HepG2 (cell line): ENCODE results near the gene EVL. TPM values are rescaled to one million over a fixed set of nuclear protein-coding genes. Genes with fewer than 3 reads are reported as not detected.

Experiments
- ATAC-seq: fragments of 200-7000 bp; cut with Tn5 transposase; 3 replicates; pipeline ENCODE4 v1.9.1; 2020; ENCODE audit warnings: mild to moderate bottlenecking, moderate library complexity
- BruUV-seq: library from RNA; stranded (reverse); fragments of 400-500 nt; replicated peaks from 2 replicates; lab custom pipeline; 2021; lab: Mats Ljungman, UMichigan
- CTCF ChIA-PET: fragments of 300-600 bp; formaldehyde crosslinking; extraction: SDS; loops from one replicate; lab custom pipeline; 2021; ENCODE audit warnings: low total read pairs, inconsistent platforms, low intra/inter-chr PET ratio; lab: Yijun Ruan, JAX
- POLR2A ChIA-PET: fragments of 350-600 bp; sonication (Branson Sonifier 250); formaldehyde crosslinking; loops from one replicate; lab custom pipeline; 2020; ENCODE audit warnings: antibody characterized with exemption, inconsistent platforms; lab: Yijun Ruan, JAX
- DNase-seq: peaks from one replicate; pipeline ENCODE4 v3.0.0-alpha.2; 2015; ENCODE audit warnings: low spot score
- FAIRE-seq: peaks from 3 replicates; lab custom pipeline; 2011; peaks lifted over from hg19 to GRCh38; lab: Jason Lieb, UNC
- H2AFZ ChIP-seq: one replicate; pipeline ENCODE4 v1.6.1; 2011; ENCODE audit warnings: low read length, inconsistent platforms
- H3K27ac ChIP-seq: fragments of 300-600 bp; 3 replicates; pipeline ENCODE4 v1.8.0; 2011; ENCODE audit warnings: mixed run types, mild to moderate bottlenecking, mixed read lengths, low read length, inconsistent platforms; ENCODE audit not compliant: insufficient read depth; ENCODE audit errors: extremely low read length
- H3K27me3 ChIP-seq, 2 experiments: fragments of 200-600 bp in 1 of 2; 2 replicates in 1 of 2; 3 replicates in 1 of 2; pipeline versions ENCODE4 v1.6.0 to v1.8.0; 2011; ENCODE audit warnings: low read length in 2 of 2, mild to moderate bottlenecking in 2 of 2, moderate library complexity in 2 of 2, inconsistent platforms in 1 of 2; ENCODE audit not compliant: insufficient read depth in 2 of 2, control insufficient read depth in 1 of 2
- H3K36me3 ChIP-seq, 2 experiments: fragments of 200-600 bp in 1 of 2; replicated peaks in 1 of 2; 2 replicates in 1 of 2; 3 replicates in 1 of 2; pipeline versions ENCODE4 v1.5.1 to v1.8.0; 2011; ENCODE audit warnings: low read length in 2 of 2, inconsistent platforms in 1 of 2; ENCODE audit not compliant: insufficient read depth in 2 of 2, control insufficient read depth in 1 of 2
- H3K4me1 ChIP-seq: 2 replicates; pipeline ENCODE4 v1.5.1; 2012; ENCODE audit warnings: low read length, inconsistent platforms; ENCODE audit not compliant: insufficient read depth
- H3K4me2 ChIP-seq: 2 replicates; pipeline ENCODE4 v1.6.0; 2011; ENCODE audit warnings: low read depth, low read length, inconsistent platforms
- H3K4me3 ChIP-seq, 3 experiments: fragments of 200-600 bp in 1 of 3; sonication (generic), shearing (Covaris generic) in 1 of 3; replicated peaks in 1 of 3; 2 replicates each; pipeline ENCODE4 v1.5.1; 2011 to 2016; ENCODE audit warnings: low read length in 3 of 3, inconsistent platforms in 2 of 3, low read depth in 2 of 3, mild to moderate bottlenecking in 2 of 3, control low read depth in 1 of 3, mixed read lengths in 1 of 3; ENCODE audit not compliant: insufficient read depth in 1 of 3
- H3K79me2 ChIP-seq: one replicate; pipeline ENCODE4 v1.6.1; 2011; ENCODE audit warnings: low read length, inconsistent platforms; ENCODE audit not compliant: insufficient read depth
- H3K9ac ChIP-seq: 2 replicates; pipeline ENCODE4 v1.6.0; 2011; ENCODE audit warnings: mild to moderate bottlenecking, low read depth, low read length, inconsistent platforms; ENCODE audit not compliant: insufficient read depth
- H3K9me3 ChIP-seq: 2 replicates; pipeline ENCODE4 v1.5.1; 2012; ENCODE audit warnings: mild to moderate bottlenecking, low read length
- H4K20me1 ChIP-seq: 2 replicates; pipeline ENCODE4 v1.6.0; 2011; ENCODE audit warnings: inconsistent platforms, mild to moderate bottlenecking, low read length, moderate library complexity; ENCODE audit not compliant: insufficient read depth
- ATAD3A ChIP-seq: sonication (generic); formaldehyde crosslinking; IDR thresholded peaks from 2 replicates; pipeline ENCODE4 v1.4.0; 2020; ENCODE audit warnings: missing genetic modification reagents
- DR1 ChIP-seq: sonication (generic); formaldehyde crosslinking; IDR thresholded peaks from 2 replicates; pipeline ENCODE4 v1.8.0; 2021; ENCODE audit warnings: mild to moderate bottlenecking, missing genetic modification reagents, inconsistent platforms
- HNRNPUL1 ChIP-seq: fragments of 200-400 bp; formaldehyde crosslinking; IDR thresholded peaks from 2 replicates; pipeline ENCODE4 v1.6.1; 2017; ENCODE audit warnings: low read depth, mild to moderate bottlenecking, low read length, moderate library complexity
- JUND ChIP-seq: sonication (generic); formaldehyde crosslinking; IDR thresholded peaks from 2 replicates; pipeline ENCODE4 v1.8.0; 2022; ENCODE audit warnings: mild to moderate bottlenecking, missing genetic modification reagents
- KDM4B ChIP-seq: sonication (generic); formaldehyde crosslinking; IDR thresholded peaks from 2 replicates; pipeline ENCODE4 v1.4.0; 2020; ENCODE audit warnings: missing genetic modification reagents
- MAFG ChIP-seq: sonication (generic); formaldehyde crosslinking; IDR thresholded peaks from 2 replicates; pipeline ENCODE4 v1.5.1; 2020; ENCODE audit warnings: mild to moderate bottlenecking, missing genetic modification reagents
- NFKBIZ ChIP-seq: IDR thresholded peaks from 2 replicates; pipeline ENCODE4 v1.6.1; 2018; ENCODE audit warnings: missing genetic modification reagents, missing compliant biosample characterization
- PLSCR1 ChIP-seq: sonication (generic); formaldehyde crosslinking; IDR thresholded peaks from 2 replicates; pipeline ENCODE4 v1.5.0; 2020; ENCODE audit warnings: missing genetic modification reagents, mild to moderate bottlenecking, borderline replicate concordance
- SMARCE1 ChIP-seq: fragments of 450-650 bp; IDR thresholded peaks from 2 replicates; pipeline ENCODE4 v1.6.1; 2017; ENCODE audit warnings: borderline replicate concordance
- SP4 ChIP-seq: sonication (generic); formaldehyde crosslinking; IDR thresholded peaks from 2 replicates; pipeline ENCODE4 v1.8.1; 2023; ENCODE audit warnings: mild to moderate bottlenecking, missing genetic modification reagents
- SUZ12 ChIP-seq: fragments of 150-350 bp; IDR thresholded peaks from 2 replicates; pipeline ENCODE4 v1.6.1; 2014; ENCODE audit warnings: low read depth, low read length
- TSC22D2 ChIP-seq: sonication (generic); formaldehyde crosslinking; IDR thresholded peaks from 2 replicates; pipeline ENCODE4 v1.5.1; 2020; ENCODE audit warnings: missing genetic modification reagents, mild to moderate bottlenecking, borderline replicate concordance
- ZBTB10 ChIP-seq: sonication (generic); formaldehyde crosslinking; IDR thresholded peaks from 2 replicates; pipeline ENCODE4 v1.4.0; 2020; ENCODE audit warnings: missing genetic modification reagents, borderline replicate concordance
- ZNF329 ChIP-seq: sonication (generic); formaldehyde crosslinking; IDR thresholded peaks from 2 replicates; pipeline ENCODE4 v1.9.0; 2021; ENCODE audit warnings: low read depth, mild to moderate bottlenecking, missing genetic modification reagents
- ZNF543 ChIP-seq: sonication (generic); formaldehyde crosslinking; IDR thresholded peaks from 2 replicates; pipeline ENCODE4 v1.4.0; 2020; ENCODE audit warnings: mild to moderate bottlenecking, missing genetic modification reagents
- ZNF615 ChIP-seq: sonication (generic); formaldehyde crosslinking; IDR thresholded peaks from 2 replicates; pipeline ENCODE4 v1.5.0; 2020; ENCODE audit warnings: mild to moderate bottlenecking, missing genetic modification reagents, borderline replicate concordance
- WGBS: methylation state at CpG from one replicate; pipeline ENCODE4 v1.1.6; 2017; ENCODE audit warnings: low lambda C conversion rate; 5-methylcytosine and 5-hydroxymethylcytosine counted together
- in situ Hi-C: cut with HindIII; loops from 2 replicates; pipeline ENCODE4 v1.10.0; 2017; ENCODE audit warnings: low pct_unique_long_range_greater_than_20kb; ENCODE audit not compliant: extremely low pct_ligation_motif_present
- intact Hi-C: fragments of 100-400 bp; cut with micrococcal nuclease; formaldehyde crosslinking; loops from one replicate; pipeline ENCODE4 v1.10.0; 2022; ENCODE audit not compliant: unreplicated experiment
- polyA plus RNA-seq, 8 experiments: library from polyadenylated mRNA; depleted of rRNA in 3 of 8; stranded (reverse) in 7 of 8; unstranded in 1 of 8; fragments of >200 nt; fragmentation: Illumina TruSeq in 4 of 8; extraction: Trizol in 4 of 8; gene quantifications; 2 replicates each; pipeline versions ENCODE4 v1.2.1 to v1.2.3, GENCODE V29; 2011 to 2016; ENCODE audit warnings: low read depth in 4 of 8, missing spikeins in 1 of 8, mixed read lengths in 1 of 8; ENCODE audit not compliant: insufficient read depth in 1 of 8
- total RNA-seq, 5 experiments: library from RNA; depleted of rRNA; stranded (reverse); fragments of >200 nt; fragmentation: Illumina TruSeq; extraction: Trizol; gene quantifications; 2 replicates each; pipeline ENCODE4 v1.2.3, GENCODE V29; 2016; ENCODE audit warnings: low read depth in 1 of 5

EVL gene
- total and polyA plus RNA-seq, 2 of the 13 experiments (the other 11 are each of a cell fraction or from before 2014, with no cell fraction given) = 15.1 to 31.2 TPM

GRCh38 chr14:100176811-100177327 lies 111.6 kb downstream of the EVL start:
- CTCF ChIA-PET = no interaction called here
- no TSS peak for BruUV-seq
- no peak for TF ChIP-seq TSC22D2
- no peak for TF ChIP-seq HNRNPUL1
- no peak for TF ChIP-seq DR1
- no peak for TF ChIP-seq SP4 (CRISPR knock-in tag)
- no peak for TF ChIP-seq SUZ12
- TF ChIP-seq JUND (CRISPR knock-in tag) = no peak
- TF ChIP-seq NFKBIZ (CRISPR knock-in tag) = no peak
- TF ChIP-seq MAFG (CRISPR knock-in tag) = no peak
- TF ChIP-seq ZNF615 (CRISPR knock-in tag) = no peak
- TF ChIP-seq SMARCE1 = no peak
- Histone ChIP-seq H3K9ac (no peak overlapping the region), H3K4me3 (no peak overlapping the region), H3K9me3 (no peaks in the 10 kb centered on the region), H4K20me1 (no peaks in the 10 kb centered on the region), H3K79me2 (no peaks in the 10 kb centered on the region), H2AFZ (no peak overlapping the region), H3K36me3 (no peaks in the 10 kb centered on the region), H3K4me1 (peaks cover 30% of the 10 kb centered on the region), H3K27me3 (peaks cover 1 to 7% of the 10 kb centered on the region in 2 experiments; a peak in 3 of 5 replicates), H3K27ac (no peak overlapping the region), H3K4me2 (no peak overlapping the region)
- in situ Hi-C loops = no loop called here
- intact Hi-C loops = no loop called here
- WGBS = 75% methylated on average over 14 of the region's 14 CpGs
- POLR2A ChIA-PET = no interaction called here
- no peak for DNase-seq
- FAIRE-seq = no peak
- no peak for ATAC-seq

GRCh38 chr14:100178691-100179090 lies 113.5 kb downstream of the EVL start:
- Histone ChIP-seq H3K9me3 (no peaks in the 10 kb centered on the region), H3K79me2 (no peaks in the 10 kb centered on the region), H3K4me3 (no peak overlapping the region; a peak in 1 of 6 replicates), H3K9ac (no peak overlapping the region), H3K27ac (no peak overlapping the region), H3K36me3 (no peaks in the 10 kb centered on the region), H2AFZ (no peak overlapping the region), H3K27me3 (peaks cover 1 to 7% of the 10 kb centered on the region in 2 experiments; a peak in 3 of 5 replicates), H3K4me2 (peak overlapping the region; percentile 36; the same call in 1 of the 2 replicates), H4K20me1 (no peaks in the 10 kb centered on the region), H3K4me1 (peaks cover 36% of the 10 kb centered on the region)
- ATAC-seq (peak; percentile 17), DNase-seq (no peak), FAIRE-seq (no peak)
- ChIA-PET POLR2A (no interaction called here), CTCF (no interaction called here)
- in situ Hi-C loops (no loop called here), intact Hi-C loops (no loop called here)
- 47% methylated on average over 4 of the region's 7 CpGs for WGBS
- no TSS peak for BruUV-seq
- TF ChIP-seq PLSCR1 (CRISPR knock-in tag) (no peak), ZBTB10 (CRISPR knock-in tag) (no peak), ZNF329 (peak; percentile 97), ZNF543 (CRISPR knock-in tag) (no peak), ATAD3A (CRISPR knock-in tag) (no peak), KDM4B (CRISPR knock-in tag) (no peak)
